Measurements from ENCODE around the gene RNU1-3.
"Not testable (repeated sequence)": the region's sequence is repeated elsewhere in the genome, so short reads cannot be mapped to it uniquely, and the experiment has no call there.

RNU1-3 gene

DNA sequence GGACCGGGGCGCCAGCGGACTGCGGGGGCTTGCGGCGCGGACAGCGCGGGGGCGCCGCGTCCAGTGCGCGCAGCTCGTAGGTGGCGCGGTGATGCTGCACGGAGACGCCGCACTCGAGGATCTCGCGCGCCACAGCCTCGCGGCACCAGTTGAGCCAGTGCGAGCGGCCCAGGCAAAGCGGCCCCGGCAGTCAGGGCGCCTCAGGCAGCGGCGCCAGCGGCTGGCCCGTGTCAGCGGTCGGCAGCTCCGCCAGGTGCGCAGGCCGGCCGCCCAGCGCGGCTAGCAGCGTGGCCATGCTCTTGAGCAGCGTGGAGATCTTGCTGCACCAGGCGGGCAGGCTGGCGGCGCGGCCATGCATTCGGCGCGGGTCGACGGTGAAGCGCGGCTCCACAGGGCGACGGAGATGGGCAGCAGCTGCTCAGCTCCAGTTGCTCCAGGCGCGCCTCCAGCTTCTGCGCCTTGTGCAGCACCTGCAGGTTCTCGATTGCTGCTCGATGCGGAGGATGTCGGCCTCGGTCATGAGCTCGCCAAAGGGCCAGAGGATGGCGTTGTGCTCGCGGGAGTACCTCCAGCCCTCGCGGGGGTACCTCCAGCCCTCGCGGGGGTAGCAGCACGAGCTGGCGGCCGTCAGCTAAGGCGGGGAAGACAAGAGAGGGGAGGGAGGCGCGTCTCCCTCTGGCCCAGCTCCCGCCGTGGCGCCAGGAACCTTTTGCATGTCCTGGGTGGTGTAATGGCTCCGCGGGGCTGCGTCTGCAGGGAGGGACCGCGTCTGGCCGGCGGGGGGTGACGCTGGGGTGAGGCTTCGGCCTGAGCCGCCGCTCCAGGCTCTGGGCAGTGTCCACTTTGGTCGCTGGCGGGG, 26.9 kb upstream of the RNU1-3 start:
- DNase-seq, result not testable (repeated sequence)

DNA sequence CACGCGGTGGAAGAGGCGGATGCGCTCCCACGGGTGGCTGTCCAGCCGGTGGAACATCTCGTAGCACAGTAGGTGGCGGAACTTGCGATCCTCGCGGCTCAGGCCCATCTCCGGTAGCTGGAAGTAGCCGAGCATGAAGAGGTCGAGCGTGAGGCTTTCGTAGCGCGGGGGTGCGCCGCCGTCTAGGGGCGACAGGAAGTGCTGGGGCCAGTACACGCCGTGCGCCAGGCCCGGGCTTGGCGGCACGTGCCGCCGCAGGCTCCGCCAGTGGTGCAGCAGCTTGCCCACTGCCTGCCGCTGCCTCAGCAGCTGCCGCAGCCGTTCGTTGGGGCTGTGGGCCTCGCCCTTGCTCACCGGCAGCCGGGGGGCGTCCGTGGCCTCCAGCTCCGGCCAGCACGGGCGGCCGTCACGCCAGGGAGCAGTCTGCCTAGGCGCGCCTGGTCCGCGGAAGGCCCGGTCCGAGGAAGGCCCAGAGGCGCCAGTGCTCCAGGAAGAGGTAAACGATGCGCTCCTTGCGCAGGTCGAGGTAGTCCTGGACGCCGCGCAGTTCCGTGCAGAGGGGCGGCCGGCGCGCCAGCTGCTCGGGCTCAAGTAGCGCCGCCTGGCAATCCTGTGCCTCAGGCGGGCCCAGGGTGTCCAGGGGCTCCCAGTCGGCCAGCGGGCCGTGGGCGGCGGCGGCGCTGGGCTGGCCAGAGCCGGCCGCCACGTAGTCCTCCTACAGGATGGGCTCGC, 26.1 kb upstream of the RNU1-3 start:
- not testable (repeated sequence) for DNase-seq

DNA sequence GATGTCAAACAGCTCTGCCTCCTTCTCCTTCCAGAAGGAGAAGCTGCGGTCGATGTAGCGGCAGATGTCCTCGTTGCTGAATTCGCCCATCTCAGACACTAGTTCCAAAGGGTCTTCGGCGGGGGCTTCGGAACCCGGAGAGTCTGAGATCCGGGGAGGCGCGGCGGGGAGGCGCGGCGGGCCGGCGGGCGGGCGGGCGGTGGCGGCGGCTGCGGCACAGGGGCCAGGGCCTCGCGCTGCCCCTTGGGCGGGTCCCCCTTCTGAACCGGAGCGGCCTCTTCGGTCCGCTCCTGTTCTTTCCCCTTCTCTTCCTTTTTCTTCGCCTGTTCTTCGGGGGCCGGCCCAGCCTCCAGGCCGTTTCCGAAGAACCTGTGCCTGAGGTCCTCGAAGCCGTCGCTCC, 25.5 kb upstream of the RNU1-3 start:
- DNase-seq, result not testable (repeated sequence)

DNA sequence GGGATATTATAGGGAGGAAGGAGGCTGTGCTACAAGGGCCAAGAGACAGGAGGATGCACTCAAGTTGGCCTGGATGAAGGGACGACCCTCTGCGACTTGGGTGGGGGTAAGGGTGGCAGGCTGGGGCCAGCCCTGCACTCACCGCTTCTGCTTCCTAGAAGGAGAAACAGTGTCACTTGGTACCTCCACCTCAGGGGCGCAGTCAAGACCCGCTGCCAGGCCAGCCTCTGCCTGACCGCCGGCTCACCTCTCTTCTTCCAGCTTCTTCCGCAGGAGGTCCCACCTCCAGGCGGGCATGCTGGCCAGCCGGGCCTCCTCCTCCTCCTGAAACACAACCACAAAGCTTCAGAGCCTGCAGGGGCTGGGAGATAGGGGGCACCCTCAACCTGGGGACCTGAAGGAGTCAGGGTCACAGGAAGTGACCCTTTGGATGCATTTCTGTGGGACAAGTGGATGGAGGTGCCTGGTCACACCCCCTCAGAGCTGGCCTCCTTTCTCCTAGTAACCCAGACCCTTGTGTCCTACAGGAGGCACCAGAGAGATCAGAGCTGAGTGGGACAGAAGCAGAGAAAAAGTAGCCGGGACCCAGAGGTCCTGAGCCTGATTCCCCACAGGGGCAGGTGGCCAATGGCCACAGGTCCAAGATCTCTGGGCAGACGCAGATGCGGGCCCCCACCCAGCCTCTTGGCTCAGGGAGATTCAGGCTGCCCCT, 24.4 kb upstream of the RNU1-3 start:
- not testable (repeated sequence) for DNase-seq

DNA sequence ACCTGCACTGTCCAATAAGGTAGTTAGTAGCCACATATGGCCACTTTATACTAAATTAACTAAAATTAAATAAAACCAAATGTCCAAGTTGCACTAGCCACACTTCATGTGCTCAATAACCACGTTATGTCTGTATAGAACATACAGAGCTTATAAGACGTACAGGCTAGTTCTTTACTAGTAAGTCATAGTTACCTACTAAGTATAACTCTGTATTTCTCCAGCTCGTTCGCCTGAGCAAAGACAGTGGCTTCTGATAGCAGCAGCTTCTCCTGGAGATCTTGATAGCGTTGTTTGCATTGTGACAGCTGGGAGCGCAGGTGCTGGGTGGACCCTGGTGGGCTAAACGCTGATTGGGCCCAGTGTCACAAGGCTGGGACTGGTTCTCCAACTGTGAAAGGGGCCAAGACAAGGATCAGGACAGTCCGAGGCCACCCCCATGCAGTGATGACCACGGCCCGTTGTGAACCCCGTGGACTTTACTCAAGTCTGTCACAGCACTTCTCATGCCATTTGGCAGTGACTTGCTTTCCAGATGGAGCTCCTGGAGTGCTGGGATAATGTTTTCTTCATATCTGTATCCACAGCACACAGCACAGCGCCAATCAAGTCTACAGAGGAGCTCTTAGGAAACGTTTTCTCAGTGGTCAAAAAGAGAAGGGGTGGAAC, 20.5 kb upstream of the RNU1-3 start:
- DNase-seq, result not testable (repeated sequence)

DNA sequence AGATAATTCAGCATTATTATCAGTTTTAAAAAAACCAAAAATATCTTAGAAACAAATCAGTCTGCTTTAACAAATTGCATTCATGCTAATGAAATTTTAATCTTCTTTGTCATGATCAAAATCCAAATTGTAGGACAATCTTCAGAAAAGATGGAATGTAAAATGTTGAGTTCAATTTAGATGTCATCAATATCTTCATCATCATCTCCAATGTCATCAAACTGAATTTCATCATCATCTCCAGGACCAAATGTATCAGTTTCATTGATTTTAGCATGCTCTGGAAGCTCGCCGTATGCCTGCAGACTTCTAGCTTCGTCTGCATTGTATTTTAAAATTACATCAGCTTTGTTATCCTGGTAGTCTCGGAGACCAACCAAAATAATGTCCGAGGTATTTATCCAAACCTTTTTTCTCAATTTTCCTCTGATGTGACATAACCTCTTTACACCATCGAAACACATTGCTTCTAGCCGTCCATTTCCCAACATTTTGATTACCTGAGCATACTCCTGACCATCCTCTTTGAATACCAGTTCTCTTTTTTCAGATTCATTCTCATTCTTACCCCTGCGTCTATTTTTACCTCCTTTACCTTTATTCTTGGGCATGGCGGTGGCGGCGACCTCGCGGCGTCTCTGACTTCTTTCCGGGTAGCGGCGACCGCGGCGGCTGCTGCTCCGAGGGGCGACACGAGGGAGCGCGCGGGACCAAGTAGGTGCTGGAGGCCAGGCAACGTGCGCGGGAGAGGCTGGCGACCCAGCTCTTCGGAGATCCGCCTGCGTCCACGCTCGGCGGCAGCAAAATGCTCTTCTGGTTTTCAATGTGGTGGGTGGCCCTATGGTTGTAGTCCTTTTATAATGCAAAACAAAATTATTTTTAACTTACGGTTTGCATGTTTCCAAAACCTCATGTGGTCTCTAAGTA, 19.0 kb upstream of the RNU1-3 start:
- DNase-seq, result not testable (repeated sequence)

DNA sequence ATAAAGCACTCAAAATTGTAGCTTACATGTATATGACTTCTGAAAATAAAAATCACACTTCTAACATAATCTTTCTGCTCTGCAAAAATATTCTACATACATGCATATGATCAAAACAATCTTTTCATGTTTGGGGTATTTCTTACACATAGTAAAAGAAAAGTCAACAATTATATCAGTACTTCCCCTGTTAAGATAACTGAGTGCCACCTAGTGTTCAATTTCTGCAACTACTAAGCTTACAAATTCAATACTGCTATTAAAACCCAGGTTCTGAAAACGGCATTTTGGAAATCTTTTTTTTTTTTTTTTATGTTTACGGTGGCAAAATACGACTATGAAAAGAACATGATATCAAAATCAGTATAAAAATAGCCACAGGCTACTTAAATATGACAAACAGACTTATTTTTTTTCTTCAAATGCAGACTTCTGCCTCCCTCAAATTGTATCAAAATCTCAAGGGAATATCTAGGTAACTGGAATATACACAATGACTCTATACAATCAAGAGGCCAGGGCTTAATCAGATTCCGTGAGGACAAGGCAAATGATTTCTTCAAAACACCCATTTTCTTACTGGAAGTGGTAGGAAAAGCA, 18.1 kb upstream of the RNU1-3 start:
- DNase-seq, result not testable (repeated sequence)

DNA sequence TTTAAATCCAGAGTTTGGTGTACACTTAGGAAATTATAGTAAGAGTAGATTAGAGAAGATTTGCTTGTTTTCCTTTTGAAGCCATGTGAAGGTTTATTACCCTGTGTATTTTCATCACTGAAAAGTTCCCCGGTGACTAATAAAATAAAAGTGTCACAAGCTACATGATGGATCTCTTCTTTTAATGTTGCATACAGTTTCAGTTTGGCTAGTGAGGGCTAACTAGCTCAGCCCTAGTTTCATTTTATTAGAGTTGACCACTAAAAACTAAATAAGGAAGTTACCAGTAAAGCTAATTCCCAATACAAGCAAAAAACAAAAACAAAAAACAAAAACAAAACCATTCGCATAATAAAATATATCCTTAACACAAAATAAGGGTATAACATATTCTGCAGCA, 17.4 kb upstream of the RNU1-3 start:
- not testable (repeated sequence) for DNase-seq

DNA sequence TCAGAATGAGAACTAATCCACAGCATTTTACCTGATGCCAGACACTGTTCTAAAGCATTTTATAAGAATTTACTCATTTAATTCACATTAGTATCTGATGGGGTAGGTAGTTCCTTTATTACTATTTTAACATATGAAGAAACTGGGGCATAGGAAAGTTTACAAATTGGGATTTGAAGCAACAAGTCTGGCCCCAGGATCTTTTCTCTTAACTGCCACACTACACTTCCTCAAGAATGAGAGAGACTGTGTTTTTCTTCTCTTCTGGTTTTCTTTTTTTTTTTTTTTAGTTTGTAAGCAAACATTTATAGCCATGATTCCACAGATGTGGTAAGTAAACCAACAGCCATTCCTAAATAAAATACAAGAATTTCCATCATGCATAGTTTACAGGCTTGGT, 16.1 kb upstream of the RNU1-3 start:
- not testable (repeated sequence) for DNase-seq

DNA sequence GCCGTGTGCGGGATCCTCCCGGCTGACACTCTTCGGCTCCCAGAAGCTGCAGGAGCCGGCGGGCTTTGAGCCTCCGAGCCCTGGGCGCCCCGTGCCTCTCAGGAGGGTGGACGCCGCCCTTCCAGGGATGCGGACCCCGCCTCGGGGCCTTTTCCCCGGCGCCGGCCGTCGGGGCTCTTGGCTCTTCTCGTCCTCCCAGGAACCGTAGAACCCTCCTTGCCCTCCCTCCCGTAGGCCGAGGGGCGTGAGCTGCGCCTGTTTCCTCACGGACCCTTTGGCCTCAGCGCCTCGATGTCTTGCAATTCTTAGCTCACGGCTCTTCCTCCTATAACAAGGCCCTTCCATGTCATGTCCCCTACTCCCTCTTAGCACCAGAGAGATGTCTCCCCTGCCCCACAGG, 13.6 kb upstream of the RNU1-3 start:
- not testable (repeated sequence) for DNase-seq

DNA sequence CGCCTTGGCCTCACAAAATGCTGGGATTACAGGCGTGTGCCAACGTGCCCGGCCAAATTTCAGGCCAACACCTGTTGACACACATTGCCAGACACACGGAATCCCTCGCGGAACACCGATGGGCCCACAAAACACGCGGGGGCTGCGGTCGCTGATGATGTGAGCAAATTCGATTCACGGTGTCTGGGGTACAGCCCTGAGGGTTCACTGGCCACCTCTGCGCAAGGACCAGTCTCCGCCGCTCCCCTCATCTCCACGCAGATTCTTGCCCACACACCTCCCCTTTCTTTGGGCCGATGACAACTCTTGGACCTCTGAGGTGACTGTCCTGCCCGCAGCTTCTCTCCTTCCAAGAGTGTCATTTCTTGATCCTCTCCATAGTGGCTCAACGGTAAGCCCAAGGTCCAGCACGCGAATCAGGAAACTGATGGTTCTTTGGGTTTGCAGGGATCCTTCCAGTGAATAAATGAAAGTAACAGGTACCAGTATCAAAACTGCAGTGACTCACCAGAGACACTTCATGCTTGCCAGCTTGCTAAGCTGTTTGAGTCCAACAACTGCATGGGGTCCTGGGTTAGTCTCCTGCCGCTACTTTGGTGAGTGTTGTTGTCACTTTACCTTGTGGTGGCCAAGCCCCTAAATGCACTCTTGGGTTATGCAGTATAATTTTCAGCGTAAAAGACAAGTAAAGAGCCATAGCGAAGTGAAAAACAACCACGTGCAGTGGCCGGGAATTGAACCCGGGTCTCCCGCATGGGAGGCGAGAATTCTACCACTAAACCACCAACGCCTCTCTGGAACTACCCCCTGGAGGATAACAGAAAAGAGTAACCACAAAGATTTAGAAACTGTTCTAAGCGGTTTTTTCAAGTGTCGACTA, 11.0 kb upstream of the RNU1-3 start:
- DNase-seq, result peak; percentile 4

DNA sequence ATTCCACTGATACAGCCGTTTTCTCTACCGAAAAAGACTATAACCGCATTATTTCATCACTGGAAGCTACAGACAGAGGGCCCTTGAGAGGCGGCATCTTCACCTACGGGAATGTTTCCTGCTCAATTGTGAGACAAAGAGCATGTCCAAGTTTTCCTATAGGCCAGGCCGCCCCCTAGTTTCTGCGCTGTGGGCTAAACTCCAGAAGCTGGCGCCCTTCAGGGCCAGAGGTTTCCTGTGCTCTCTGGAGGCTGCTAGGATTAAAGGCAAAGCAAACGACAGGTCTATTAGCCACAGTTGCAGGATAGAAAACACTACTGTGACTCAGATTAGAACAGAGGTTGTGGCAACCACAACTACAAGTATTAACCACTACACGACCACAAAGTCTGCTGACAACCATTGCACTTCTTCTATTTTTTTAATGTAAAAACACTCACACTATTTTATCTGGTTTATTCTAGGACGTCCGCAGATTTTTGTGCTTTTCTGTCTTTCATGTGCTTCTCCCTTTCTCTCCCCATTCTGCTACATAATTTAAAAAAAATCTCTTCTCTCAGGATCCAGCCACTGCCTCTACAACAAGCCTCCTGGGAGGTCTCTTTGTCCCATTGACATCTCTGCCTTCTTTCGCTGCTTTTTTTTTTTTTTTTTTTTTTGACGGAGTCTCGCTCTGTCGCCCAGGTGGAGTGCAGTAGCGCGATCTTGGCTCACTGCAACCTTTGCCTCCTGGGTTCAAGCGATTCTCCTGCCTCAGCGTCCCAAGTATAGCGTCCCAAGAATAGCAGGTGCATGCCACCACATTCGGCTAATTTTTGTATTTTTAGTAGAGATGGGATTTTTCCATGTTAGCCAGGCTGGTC, 10.1 kb upstream of the RNU1-3 start:
- DNase-seq, result not testable (repeated sequence)

DNA sequence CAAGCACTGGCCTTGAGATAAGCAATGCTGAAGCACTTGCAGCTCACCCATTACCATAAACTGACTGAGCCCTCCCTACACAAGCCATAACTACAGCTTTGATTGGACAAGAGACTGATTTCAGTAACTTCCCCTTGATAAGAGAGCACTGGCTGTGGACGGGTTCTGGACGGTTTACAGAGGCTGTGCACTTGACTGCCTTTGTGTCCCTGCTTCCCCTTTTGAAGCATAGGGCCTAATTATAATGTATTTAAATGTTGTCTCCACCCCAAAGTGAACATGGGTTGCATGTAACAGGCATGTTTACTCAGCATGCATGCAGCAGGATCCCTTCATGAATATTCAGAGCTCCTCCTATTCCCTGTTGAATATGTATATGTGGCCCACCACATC, 8.4 kb upstream of the RNU1-3 start:
- DNase-seq, result not testable (repeated sequence)

DNA sequence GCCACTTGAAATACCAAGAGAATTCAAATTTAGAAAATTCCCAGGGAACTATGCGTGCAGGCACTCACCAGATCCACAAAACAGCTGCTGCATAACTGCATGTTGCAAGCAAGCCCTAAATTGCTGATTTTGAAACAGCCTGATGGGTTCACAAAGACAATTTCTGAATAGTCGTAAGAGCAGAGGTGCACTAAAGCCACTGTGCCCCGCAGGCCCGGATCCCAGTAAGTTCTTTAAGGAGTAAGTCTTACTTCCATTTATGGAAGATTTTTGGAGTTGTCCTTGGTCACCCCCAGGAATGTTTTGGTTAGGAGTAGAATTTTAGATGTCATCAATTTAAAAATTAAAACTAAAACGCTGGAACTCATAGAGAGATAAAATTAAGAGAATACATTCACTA, 7.2 kb upstream of the RNU1-3 start:
- DNase-seq, result not testable (repeated sequence)

DNA sequence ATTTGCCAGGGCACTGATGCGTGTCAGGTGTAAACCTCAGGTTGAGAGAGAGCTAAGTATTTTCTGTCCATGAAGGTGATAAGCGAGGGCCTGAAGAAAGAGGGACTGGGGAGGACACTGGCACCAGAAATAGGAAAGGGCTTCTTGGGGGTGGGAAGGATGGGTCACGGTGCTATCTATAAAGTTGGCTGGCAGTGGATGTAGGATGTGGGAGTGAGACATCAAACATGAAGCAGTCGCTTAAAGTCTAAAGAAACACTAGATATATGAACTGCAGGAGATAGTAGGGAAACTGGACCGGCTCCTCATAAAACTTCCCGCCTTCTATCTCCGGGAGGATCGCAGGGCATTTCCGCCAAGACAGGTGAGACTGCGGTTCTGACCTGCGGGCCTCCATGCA, 912 bp downstream of the RNU1-3 start:
- not testable (repeated sequence) for DNase-seq

DNA sequence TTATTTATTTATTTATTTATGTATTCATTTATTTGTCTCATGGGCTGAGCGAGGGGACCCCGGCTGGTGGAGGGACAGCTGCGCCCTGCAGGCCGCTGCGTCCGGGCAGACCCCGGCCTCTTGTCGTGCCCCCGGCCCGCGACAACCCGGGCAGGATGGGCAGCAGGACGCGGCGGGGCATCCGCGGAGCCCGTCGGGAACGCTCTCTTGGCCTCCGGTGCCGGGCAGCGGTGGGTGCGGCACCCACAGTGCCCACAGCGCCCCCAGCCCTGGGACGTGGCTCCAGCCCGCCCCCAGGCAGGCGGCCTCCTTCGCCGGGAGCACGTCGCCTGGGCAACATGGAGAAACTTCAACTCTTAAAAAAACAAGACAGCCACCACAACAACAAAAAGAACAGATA, 8.5 kb downstream of the RNU1-3 start:
- DNase-seq, result not testable (repeated sequence)

DNA sequence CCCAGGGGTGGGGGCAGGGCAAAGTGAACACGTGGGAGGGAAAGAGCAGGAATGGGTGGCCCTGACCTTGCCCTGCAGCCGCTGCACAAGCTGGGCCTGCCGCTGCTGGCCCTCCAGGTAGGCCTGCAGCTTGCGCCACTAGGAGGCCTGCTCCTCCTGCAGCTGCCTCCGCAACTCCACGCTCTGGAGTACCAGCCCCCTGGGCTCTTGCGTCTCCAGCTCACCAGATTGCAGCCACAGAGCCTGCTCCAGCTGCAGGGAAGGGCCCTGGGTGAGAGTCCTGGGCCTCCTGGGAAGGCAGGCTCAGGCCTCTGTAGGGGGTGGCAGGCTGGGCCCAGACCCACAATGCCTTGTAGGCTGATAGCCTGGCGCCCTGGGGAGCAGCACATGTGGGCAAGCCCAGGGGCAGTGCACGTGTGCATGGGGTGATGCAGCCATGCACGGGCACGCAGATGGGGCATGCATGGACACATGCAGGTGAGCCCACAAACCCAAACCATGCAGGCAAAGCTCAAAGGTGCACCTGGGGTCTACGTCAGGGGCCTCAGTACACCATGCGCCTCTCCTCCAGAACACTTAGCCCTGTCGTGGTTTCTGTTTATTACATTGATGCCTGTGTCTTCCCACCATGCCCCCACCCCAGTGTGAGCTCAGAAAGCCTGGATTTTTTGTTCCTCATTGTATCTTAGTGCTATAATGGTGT, 9.6 kb downstream of the RNU1-3 start:
- DNase-seq, result not testable (repeated sequence)

DNA sequence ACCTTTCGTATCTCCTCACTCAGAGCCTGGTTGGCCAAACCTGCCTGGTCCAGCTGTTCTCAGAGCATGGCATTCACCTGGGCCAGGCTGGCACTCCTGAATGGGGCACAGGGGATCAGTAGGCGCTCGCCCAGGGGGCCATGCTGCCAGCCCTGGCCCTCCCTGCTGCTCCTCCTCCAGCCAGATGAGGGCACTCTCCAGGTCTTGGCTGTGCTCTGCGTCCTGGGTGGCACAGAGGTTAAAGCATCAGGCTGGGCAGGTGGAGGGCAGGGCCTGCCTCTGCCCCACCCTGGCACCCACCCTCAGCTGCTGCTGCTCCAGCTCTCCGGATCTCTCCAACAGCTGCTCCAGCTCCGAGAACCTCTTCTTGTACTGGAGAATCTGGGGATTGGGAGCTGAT, 10.2 kb downstream of the RNU1-3 start:
- DNase-seq, result not testable (repeated sequence)

DNA sequence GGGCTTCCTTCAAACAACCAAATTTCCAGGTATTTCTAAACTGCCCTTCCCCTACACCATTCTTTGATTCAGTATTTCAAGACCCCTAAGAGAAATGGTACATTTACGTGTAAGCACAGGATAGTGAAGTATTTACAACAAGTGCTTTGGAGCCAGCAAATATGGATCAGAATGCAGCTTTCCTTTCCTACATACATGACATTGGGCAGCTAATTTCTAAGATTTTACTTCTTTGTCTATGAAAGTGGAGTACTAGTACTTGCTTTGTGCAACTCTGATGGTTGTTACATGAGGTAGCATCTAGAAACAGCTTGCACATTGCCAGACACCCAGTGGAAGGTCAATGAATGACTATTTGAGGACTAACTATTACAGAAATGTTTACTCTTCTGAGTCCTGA, 15.2 kb downstream of the RNU1-3 start:
- DNase-seq, result not testable (repeated sequence)
